Measurements from ENCODE around the gene SLC7A4. TPM values are rescaled to one million over a fixed set of nuclear protein-coding genes. Genes with fewer than 3 reads are reported as not detected.

The SLC7A4 gene
- total and polyA plus RNA-seq, 2 donors (not counting 1 experiment from before 2014, with no cell fraction given): not detected

GRCh38 chr22:21012446-21013407, 19.6 kb downstream of the SLC7A4 start:
- ATAC-seq (ENCODE audit: low read depth) (no peak), DNase-seq (no peak)
- intact Hi-C loops (cut with micrococcal nuclease): loop anchor here (5.0 kb wide), 1 partner anchor 310 kb away; no protein-coding TSS in a partner anchor
- Mint-ChIP-seq H3K4me1 (peaks cover 24% of the 10 kb centered on the region), H3K9me3 (ENCODE audit: insufficient read depth) (no peaks in the 10 kb centered on the region), H3K4me3 (peak overlapping the region; percentile 94), H3K27me3 (no peaks in the 10 kb centered on the region), H3K27ac (no peak overlapping the region)
- Histone ChIP-seq H3K9ac (ENCODE audit: low read length) (no peak overlapping the region), H4K20me1 (ENCODE audit: control insufficient read depth, insufficient read depth, low read length, poor library complexity, severe bottlenecking) (no peaks in the 10 kb centered on the region), H3K79me2 (ENCODE audit: control insufficient read depth, insufficient read depth, low read length) (no peaks in the 10 kb centered on the region), H3K4me1 (ENCODE audit: control insufficient read depth in 2 of 2, insufficient read depth in 2 of 2, low read length in 2 of 2) (peaks cover 14 to 24% of the 10 kb centered on the region in 2 donors), H3K27me3 (replicated peaks in 1 of 4; ENCODE audit: control extremely low read depth in 1 of 4, control insufficient read depth in 3 of 4, insufficient read depth in 4 of 4, low read length in 3 of 4) (no peaks in the 10 kb centered on the region), H3K36me3 (replicated peaks in 1 of 2; ENCODE audit: control extremely low read depth in 1 of 2, control insufficient read depth in 1 of 2, extremely low read depth in 1 of 2, insufficient read depth in 2 of 2, low read length in 1 of 2) (no peaks in the 10 kb centered on the region), H3K4me3 (ENCODE audit: control extremely low read depth in 1 of 5, extremely low read depth in 1 of 5, insufficient read depth in 1 of 5, low read depth in 2 of 5, low read length in 4 of 5) (no peak overlapping the region), H3K4me2 (replicated peaks; ENCODE audit: low read depth, low read length, poor library complexity, severe bottlenecking) (no peak overlapping the region), H3K9me3 (ENCODE audit: control extremely low read depth in 1 of 3, control insufficient read depth in 2 of 3, insufficient read depth in 1 of 3, low read length in 2 of 3) (no peaks in the 10 kb centered on the region), H2AFZ (ENCODE audit: insufficient read depth, low read depth, low read length, poor library complexity, severe bottlenecking) (no peak overlapping the region), H3K27ac (ENCODE audit: low read length in 2 of 2) (peak overlapping the region in 1 of 2 donors; percentile 74)
- 97% methylated on average over 11 of the region's 14 CpGs for WGBS (ENCODE audit: insufficient coverage)
- POLR2A ChIA-PET: interaction anchor here (0.5 to 2.0 kb wide), 2 partner anchors 10 to 604 kb away, joined by 4 to 6 read pairs; no protein-coding TSS in a partner anchor
- no peak for TF ChIP-seq EZH2 (IDR thresholded peaks at IDR 0.05; ENCODE audit: borderline replicate concordance, insufficient read depth, low read depth, low read length, poor library complexity, severe bottlenecking)
- CTCF ChIA-PET: no interaction called here

GRCh38 chr22:21010426-21011113, 21.8 kb downstream of the SLC7A4 start:
- 86% methylated on average over 3 of the region's 3 CpGs for WGBS (ENCODE audit: insufficient coverage)
- POLR2A ChIA-PET: no interaction called here

More at GRCh38 chr22:21010426-21011113, 21.8 kb downstream of the SLC7A4 start:
- Histone ChIP-seq H2AFZ (ENCODE audit: insufficient read depth, low read depth, low read length, poor library complexity, severe bottlenecking) (no peak overlapping the region), H3K79me2 (ENCODE audit: control insufficient read depth, insufficient read depth, low read length) (no peaks in the 10 kb centered on the region), H3K36me3 (replicated peaks in 1 of 2; ENCODE audit: control extremely low read depth in 1 of 2, control insufficient read depth in 1 of 2, extremely low read depth in 1 of 2, insufficient read depth in 2 of 2, low read length in 1 of 2) (no peaks in the 10 kb centered on the region), H3K4me3 (ENCODE audit: control extremely low read depth in 1 of 5, extremely low read depth in 1 of 5, insufficient read depth in 1 of 5, low read depth in 2 of 5, low read length in 4 of 5) (no peak overlapping the region), H3K27me3 (replicated peaks in 1 of 4; ENCODE audit: control extremely low read depth in 1 of 4, control insufficient read depth in 3 of 4, insufficient read depth in 4 of 4, low read length in 3 of 4) (no peaks in the 10 kb centered on the region), H3K9me3 (ENCODE audit: control extremely low read depth in 1 of 3, control insufficient read depth in 2 of 3, insufficient read depth in 1 of 3, low read length in 2 of 3) (no peaks in the 10 kb centered on the region), H3K9ac (ENCODE audit: low read length) (no peak overlapping the region), H4K20me1 (ENCODE audit: control insufficient read depth, insufficient read depth, low read length, poor library complexity, severe bottlenecking) (no peaks in the 10 kb centered on the region), H3K4me1 (ENCODE audit: control insufficient read depth in 2 of 2, insufficient read depth in 2 of 2, low read length in 2 of 2) (peaks cover 13 to 21% of the 10 kb centered on the region in 2 donors), H3K27ac (ENCODE audit: low read length in 2 of 2) (no peak overlapping the region), H3K4me2 (replicated peaks; ENCODE audit: low read depth, low read length, poor library complexity, severe bottlenecking) (no peak overlapping the region)
- DNase-seq (no peak), ATAC-seq (ENCODE audit: low read depth) (no peak)
- TF ChIP-seq CTCF (IDR thresholded peaks at IDR 0.05): no peak
- no peaks in the 10 kb centered on the region for H3K27me3 Mint-ChIP-seq
- H3K27ac Mint-ChIP-seq: no peak overlapping the region
- intact Hi-C loops (cut with micrococcal nuclease): loop anchor here (5.0 kb wide), 1 partner anchor 308 kb away; no protein-coding TSS in a partner anchor
- no peak overlapping the region for H3K4me3 Mint-ChIP-seq
- H3K4me1 Mint-ChIP-seq: peaks cover 21% of the 10 kb centered on the region
- no peaks in the 10 kb centered on the region for H3K9me3 Mint-ChIP-seq (ENCODE audit: insufficient read depth)
- CTCF ChIA-PET: no interaction called here

Measured in B cell (primary cell).